Astrocyte (in vitro differentiated cells and primary cell): ENCODE results near the gene KEAP1. TPM values are rescaled to one million over a fixed set of nuclear protein-coding genes. Genes with fewer than 3 reads are reported as not detected.

ENCODE experiments used
- DNase-seq: peaks from one replicate; pipeline ENCODE4 v3.0.0-alpha.2; 2010; ENCODE audit warnings: low read depth
- FAIRE-seq: peaks from 2 replicates; lab custom pipeline; 2011; peaks lifted over from hg19 to GRCh38; lab: Jason Lieb, UNC
- H2AFZ ChIP-seq: 2 replicates; pipeline ENCODE4 v1.6.0; 2012; ENCODE audit warnings: low read depth, low read length, inconsistent platforms
- H3K27ac ChIP-seq: 2 replicates; pipeline ENCODE4 v1.5.1; 2011; ENCODE audit warnings: low read depth, low read length, inconsistent platforms
- H3K27me3 ChIP-seq: 2 replicates; pipeline ENCODE4 v1.6.0; 2011; ENCODE audit warnings: low read length, inconsistent platforms; ENCODE audit not compliant: insufficient read depth
- H3K36me3 ChIP-seq: 2 replicates; pipeline ENCODE4 v1.5.1; 2011; ENCODE audit warnings: low read length, inconsistent platforms; ENCODE audit not compliant: insufficient read depth
- H3K4me1 ChIP-seq: 2 replicates; pipeline ENCODE4 v1.5.1; 2011; ENCODE audit warnings: low read length, inconsistent platforms; ENCODE audit not compliant: insufficient read depth
- H3K4me2 ChIP-seq: 2 replicates; pipeline ENCODE4 v1.6.0; 2012; ENCODE audit warnings: low read length, inconsistent platforms
- H3K4me3 ChIP-seq: 2 replicates; pipeline ENCODE4 v1.5.1; 2011; ENCODE audit warnings: low read depth, mild to moderate bottlenecking, low read length, inconsistent platforms; ENCODE audit not compliant: insufficient read depth
- H3K79me2 ChIP-seq: 2 replicates; pipeline ENCODE4 v1.6.0; 2012; ENCODE audit warnings: mild to moderate bottlenecking, low read length, inconsistent platforms; ENCODE audit not compliant: insufficient read depth
- H3K9ac ChIP-seq: 2 replicates; pipeline ENCODE4 v1.6.0; 2012; ENCODE audit warnings: mild to moderate bottlenecking, low read length, inconsistent platforms
- H3K9me3 ChIP-seq: 2 replicates; pipeline ENCODE4 v1.5.1; 2012; ENCODE audit warnings: low read depth, mild to moderate bottlenecking, low read length, inconsistent platforms; ENCODE audit not compliant: insufficient read depth
- H4K20me1 ChIP-seq: 2 replicates; pipeline ENCODE4 v1.6.0; 2012; ENCODE audit warnings: low read length, inconsistent platforms; ENCODE audit not compliant: insufficient read depth
- H3K27ac Mint-ChIP-seq: one replicate; pipeline ENCODE4 v1.8.0; 2021; ENCODE audit warnings: mild to moderate bottlenecking, mixed read lengths; ENCODE audit not compliant: unreplicated experiment
- H3K27me3 Mint-ChIP-seq: one replicate; pipeline ENCODE4 v1.8.0; 2021; ENCODE audit warnings: low read depth, mixed read lengths; ENCODE audit not compliant: unreplicated experiment
- H3K36me3 Mint-ChIP-seq: one replicate; pipeline ENCODE4 v1.8.0; 2021; ENCODE audit warnings: low read depth, mixed read lengths; ENCODE audit not compliant: unreplicated experiment
- H3K4me1 Mint-ChIP-seq: one replicate; pipeline ENCODE4 v1.8.0; 2021; ENCODE audit warnings: low read depth, mixed read lengths; ENCODE audit not compliant: unreplicated experiment
- H3K4me3 Mint-ChIP-seq: one replicate; pipeline ENCODE4 v1.8.0; 2021; ENCODE audit warnings: mild to moderate bottlenecking, moderate library complexity, mixed read lengths; ENCODE audit not compliant: unreplicated experiment
- H3K9me3 Mint-ChIP-seq: one replicate; pipeline ENCODE4 v1.8.0; 2021; ENCODE audit warnings: mild to moderate bottlenecking, mixed read lengths; ENCODE audit not compliant: unreplicated experiment
- EZH2 ChIP-seq: IDR thresholded peaks from 2 replicates; pipeline ENCODE4 v1.6.1; 2012; ENCODE audit warnings: mild to moderate bottlenecking, low read length, inconsistent platforms; ENCODE audit not compliant: insufficient read depth
- total RNA-seq: library from RNA; stranded (reverse); gene quantifications from 2 replicates; pipeline ENCODE4 v1.2.1, GENCODE V29; 2021
- TF ChIP-seq, protein P1 (sequence below): IDR thresholded peaks from 2 replicates; pipeline ENCODE4 v1.5.1; 2011; ENCODE audit warnings: low read depth, mild to moderate bottlenecking, inconsistent platforms, low read length, moderate library complexity; ENCODE audit not compliant: insufficient read depth

The KEAP1 gene
- total RNA-seq, 1 donor from 2014 or later, result 43.6 TPM

DNA sequence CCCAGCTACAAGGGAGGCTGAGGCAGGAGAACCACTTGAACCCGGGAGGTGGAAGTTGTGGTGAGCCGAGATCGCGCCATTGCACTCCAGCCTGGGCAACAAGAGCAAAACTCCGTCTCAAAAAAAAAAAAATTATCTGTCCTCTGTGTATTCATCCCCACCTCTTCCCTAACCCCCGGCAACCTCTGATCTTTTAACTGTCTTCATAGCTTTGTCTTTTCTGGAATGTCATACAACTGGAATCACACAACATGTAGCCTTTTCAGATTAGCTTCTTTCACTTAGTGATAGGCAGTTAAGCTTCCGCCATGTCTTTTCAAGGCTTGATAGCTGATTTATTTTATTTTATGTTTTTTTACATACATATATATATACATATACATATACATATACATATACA, 22.5 kb upstream of the KEAP1 start:
- Mint-ChIP-seq H3K27ac (no peak overlapping the region), H3K27me3 (peaks cover 14% of the 10 kb centered on the region), H3K36me3 (no peaks in the 10 kb centered on the region), H3K4me1 (no peaks in the 10 kb centered on the region), H3K4me3 (no peak overlapping the region), H3K9me3 (no peaks in the 10 kb centered on the region)
- Histone ChIP-seq H3K9me3 (no peaks in the 10 kb centered on the region), H3K27ac (no peak overlapping the region), H2AFZ (no peak overlapping the region), H3K79me2 (no peaks in the 10 kb centered on the region), H3K27me3 (no peaks in the 10 kb centered on the region), H3K4me1 (no peaks in the 10 kb centered on the region), H3K4me3 (no peak overlapping the region), H3K9ac (no peak overlapping the region), H4K20me1 (no peaks in the 10 kb centered on the region), H3K4me2 (no peak overlapping the region), H3K36me3 (no peaks in the 10 kb centered on the region)
- DNase-seq (no peak), FAIRE-seq (no peak)
- TF ChIP-seq, protein P1, sequence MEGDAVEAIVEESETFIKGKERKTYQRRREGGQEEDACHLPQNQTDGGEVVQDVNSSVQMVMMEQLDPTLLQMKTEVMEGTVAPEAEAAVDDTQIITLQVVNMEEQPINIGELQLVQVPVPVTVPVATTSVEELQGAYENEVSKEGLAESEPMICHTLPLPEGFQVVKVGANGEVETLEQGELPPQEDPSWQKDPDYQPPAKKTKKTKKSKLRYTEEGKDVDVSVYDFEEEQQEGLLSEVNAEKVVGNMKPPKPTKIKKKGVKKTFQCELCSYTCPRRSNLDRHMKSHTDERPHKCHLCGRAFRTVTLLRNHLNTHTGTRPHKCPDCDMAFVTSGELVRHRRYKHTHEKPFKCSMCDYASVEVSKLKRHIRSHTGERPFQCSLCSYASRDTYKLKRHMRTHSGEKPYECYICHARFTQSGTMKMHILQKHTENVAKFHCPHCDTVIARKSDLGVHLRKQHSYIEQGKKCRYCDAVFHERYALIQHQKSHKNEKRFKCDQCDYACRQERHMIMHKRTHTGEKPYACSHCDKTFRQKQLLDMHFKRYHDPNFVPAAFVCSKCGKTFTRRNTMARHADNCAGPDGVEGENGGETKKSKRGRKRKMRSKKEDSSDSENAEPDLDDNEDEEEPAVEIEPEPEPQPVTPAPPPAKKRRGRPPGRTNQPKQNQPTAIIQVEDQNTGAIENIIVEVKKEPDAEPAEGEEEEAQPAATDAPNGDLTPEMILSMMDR, result no peak
- TF ChIP-seq EZH2, result no peak

DNA sequence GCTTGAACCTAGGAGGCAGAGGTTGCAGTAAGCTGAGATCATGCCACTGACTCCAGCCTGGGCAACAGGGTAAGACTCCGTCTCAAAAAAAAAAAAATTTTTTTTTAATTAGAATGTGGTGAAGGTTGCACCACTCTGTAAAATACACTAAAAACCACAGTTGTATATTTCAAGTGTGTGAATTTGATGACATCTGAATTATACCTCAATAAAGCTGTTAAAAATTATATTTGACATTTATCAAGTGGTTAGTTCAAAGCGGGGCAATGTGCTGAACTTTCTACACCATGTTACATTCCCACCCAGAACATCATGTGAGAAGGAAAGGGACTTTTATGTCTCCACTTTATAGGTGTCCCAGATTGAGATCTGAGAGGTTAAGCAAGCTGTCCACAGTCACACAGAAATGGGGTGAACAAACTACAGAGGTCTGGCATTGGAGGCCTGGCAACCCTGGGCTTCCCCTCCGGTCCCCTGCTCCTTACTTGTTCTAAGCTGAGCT, 20.0 kb upstream of the KEAP1 start:
- H3K27me3 ChIP-seq, result peaks cover 18% of the 10 kb centered on the region
- H3K79me2 ChIP-seq, result no peaks in the 10 kb centered on the region
- peaks cover 1% of the 10 kb centered on the region for H3K4me1 Mint-ChIP-seq
- no peaks in the 10 kb centered on the region for H3K9me3 Mint-ChIP-seq
- no peak overlapping the region for H3K4me2 ChIP-seq
- H3K4me1 ChIP-seq, result no peaks in the 10 kb centered on the region
- no peaks in the 10 kb centered on the region for H3K36me3 ChIP-seq
- H2AFZ ChIP-seq, result no peak overlapping the region
- DNase-seq (no peak), FAIRE-seq (no peak)
- no peak overlapping the region for H3K9ac ChIP-seq
- no peaks in the 10 kb centered on the region for H3K36me3 Mint-ChIP-seq
- no peak overlapping the region for H3K27ac Mint-ChIP-seq
- TF ChIP-seq, protein P1, result no peak
- TF ChIP-seq EZH2, result no peak
- no peaks in the 10 kb centered on the region for H3K9me3 ChIP-seq
- H3K27ac ChIP-seq, result no peak overlapping the region
- no peaks in the 10 kb centered on the region for H4K20me1 ChIP-seq
- no peak overlapping the region for H3K4me3 Mint-ChIP-seq
- H3K4me3 ChIP-seq, result no peak overlapping the region
- peaks cover 27% of the 10 kb centered on the region for H3K27me3 Mint-ChIP-seq

DNA sequence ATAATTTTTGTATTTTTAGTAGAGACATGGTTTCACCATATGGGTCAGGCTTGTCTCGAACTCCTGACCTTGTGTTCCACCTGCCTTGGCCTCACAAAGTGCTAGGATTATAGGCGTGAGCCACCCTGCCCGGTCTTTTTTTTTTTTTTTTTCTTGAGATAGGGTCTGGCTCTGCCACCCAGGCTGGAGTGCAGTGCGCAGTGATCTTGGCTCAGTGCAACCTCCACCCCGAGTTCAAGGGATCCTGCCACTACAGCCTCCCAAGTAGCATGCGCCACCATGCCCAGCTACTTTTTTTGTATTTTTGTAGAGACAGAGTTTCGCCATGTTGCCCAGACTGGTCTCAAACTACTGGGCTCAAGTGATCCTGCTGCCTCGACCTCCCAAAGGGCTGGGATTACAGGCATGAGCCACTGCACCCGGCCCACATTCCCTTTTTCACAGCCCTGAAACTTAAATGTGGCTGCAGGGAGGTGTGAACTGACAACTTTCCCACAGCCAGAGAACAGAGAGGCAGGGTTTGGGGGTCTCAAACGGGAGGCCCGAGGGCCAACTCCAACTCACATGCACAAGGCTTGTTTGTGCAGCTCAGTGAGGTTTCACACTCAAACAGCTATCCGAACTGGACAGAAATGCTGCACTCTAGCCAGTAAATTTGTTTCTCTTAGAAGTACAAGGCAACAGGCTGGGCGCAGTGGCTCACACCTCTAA, 18.5 kb upstream of the KEAP1 start:
- H3K4me3 ChIP-seq, result no peak overlapping the region
- TF ChIP-seq, protein P1, result no peak
- no peak for TF ChIP-seq EZH2
- no peak overlapping the region for H3K27ac ChIP-seq
- Mint-ChIP-seq H3K27me3 (peaks cover 33% of the 10 kb centered on the region), H3K4me3 (no peak overlapping the region), H3K36me3 (no peaks in the 10 kb centered on the region), H3K9me3 (no peaks in the 10 kb centered on the region), H3K27ac (no peak overlapping the region), H3K4me1 (peaks cover 7% of the 10 kb centered on the region)
- no peaks in the 10 kb centered on the region for H4K20me1 ChIP-seq
- H3K9ac ChIP-seq, result no peak overlapping the region
- peaks cover 29% of the 10 kb centered on the region for H3K27me3 ChIP-seq
- DNase-seq (no peak), FAIRE-seq (no peak)
- no peak overlapping the region for H3K4me2 ChIP-seq
- H3K36me3 ChIP-seq, result no peaks in the 10 kb centered on the region
- no peaks in the 10 kb centered on the region for H3K9me3 ChIP-seq
- no peaks in the 10 kb centered on the region for H3K79me2 ChIP-seq
- no peak overlapping the region for H2AFZ ChIP-seq
- peaks cover 4% of the 10 kb centered on the region for H3K4me1 ChIP-seq
